Suppressor macrophage treated with lipopolysaccharide for 4 hours (primary cell): ENCODE data around the gene RSBN1L.

Source experiments
- DNase-seq: peaks from one replicate; pipeline ENCODE4 v3.0.0-alpha.2; 2020

Gene RSBN1L

GRCh38 chr7:77734659-77735421 is 38.6 kb downstream of the RSBN1L start:
- no peak for DNase-seq

DNA sequence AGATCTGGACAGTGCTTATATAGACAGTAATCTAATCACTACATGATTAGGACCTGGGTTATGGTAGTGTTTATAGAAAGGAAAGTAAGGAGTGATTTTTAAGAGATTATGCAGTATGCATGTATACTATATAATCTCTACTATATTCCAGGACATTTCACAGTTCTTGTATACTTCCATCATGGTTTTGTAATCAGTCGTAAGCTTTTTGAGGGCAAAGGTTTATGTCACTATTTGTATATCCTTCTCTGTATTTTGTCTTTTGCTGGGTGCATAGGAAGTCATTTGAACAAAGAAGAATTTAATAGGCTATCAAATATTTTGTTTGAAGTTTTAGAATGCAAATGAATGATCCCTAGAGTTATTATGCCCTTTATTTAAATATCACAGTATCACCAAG is 39.2 kb downstream of the RSBN1L start:
- DNase-seq = no peak

GRCh38 chr7:77736991-77737390 is 40.7 kb downstream of the RSBN1L start:
- DNase-seq = no peak

DNA sequence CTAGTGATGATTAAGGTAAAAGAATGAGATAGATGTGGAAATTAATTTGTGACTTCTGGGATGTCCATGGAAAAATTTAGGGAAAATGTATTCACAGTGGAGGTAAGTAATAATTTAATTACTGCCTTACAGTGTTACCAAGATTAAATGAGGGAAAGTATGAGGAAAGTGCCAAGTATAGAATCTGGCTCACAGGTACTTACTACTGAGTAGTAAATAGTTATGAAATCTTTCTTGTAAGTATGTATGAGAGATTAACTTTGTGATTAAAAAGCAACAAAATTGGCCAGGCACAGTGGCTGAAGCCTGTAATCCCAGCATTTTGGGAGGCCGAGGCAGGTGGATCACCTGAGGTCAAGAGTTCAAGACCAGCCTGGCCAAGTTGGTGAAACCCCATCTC is 42.1 kb downstream of the RSBN1L start:
- no peak for DNase-seq

DNA sequence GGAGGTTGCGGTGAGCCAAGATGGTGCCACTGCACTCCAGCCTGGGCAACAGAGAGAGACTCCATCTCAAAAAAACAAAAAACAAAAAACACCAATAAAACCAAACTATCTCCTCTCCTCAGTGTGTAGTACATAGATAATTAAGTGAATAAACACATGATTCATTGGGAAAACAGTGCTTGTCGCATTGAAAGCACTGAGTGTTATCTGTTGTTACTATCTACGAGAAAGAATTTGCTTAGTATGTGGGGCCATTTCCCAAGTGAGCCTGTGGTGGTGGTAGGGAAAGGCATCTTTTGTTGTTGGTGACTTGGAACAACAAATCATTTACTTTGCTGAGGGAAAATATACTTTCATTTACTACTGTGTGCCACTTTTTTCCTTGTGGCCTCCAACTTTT is 42.6 kb downstream of the RSBN1L start:
- DNase-seq = no peak

DNA sequence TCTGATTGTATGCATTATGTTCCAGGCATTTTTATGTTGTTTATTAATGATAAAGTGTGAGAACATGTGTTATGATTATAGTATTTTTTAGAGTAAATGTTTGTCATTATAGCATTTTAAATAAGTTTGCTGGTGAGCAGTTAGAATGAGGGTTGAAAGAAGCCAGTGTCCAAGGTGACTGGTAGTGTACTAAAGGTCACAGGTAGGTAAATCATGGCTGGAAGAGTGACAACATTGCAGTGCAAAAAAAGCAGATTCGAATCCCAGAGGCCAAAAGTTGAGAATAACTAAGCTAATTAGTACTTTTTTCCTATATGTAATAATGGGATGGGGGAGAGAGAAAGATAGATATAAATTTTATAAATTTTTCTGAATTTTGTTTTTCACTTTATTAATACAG is 44.0 kb downstream of the RSBN1L start:
- DNase-seq = no peak

- no peak for DNase-seq
Measured at GRCh38 chr7:77743518-77743917, 47.3 kb downstream of the RSBN1L start.

DNA sequence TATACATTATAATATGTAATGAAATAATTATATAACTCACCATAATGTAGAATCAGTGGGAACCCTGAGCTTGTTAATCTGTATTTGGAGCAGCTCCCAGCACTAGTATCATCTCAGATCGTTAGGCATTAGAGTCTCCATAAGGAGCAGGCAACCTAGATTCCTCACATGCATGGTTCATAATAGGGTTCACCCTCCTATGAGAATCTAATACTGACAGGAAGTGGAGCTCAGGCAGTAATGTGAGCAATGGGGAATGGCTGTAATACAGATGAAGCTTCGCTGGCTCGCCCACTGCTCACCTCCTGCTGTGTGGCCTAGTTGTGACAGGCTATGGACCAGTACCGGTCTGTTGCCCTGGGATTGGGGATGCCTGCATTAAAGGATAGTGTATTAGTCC is 49.5 kb downstream of the RSBN1L start:
- no peak for DNase-seq

DNA sequence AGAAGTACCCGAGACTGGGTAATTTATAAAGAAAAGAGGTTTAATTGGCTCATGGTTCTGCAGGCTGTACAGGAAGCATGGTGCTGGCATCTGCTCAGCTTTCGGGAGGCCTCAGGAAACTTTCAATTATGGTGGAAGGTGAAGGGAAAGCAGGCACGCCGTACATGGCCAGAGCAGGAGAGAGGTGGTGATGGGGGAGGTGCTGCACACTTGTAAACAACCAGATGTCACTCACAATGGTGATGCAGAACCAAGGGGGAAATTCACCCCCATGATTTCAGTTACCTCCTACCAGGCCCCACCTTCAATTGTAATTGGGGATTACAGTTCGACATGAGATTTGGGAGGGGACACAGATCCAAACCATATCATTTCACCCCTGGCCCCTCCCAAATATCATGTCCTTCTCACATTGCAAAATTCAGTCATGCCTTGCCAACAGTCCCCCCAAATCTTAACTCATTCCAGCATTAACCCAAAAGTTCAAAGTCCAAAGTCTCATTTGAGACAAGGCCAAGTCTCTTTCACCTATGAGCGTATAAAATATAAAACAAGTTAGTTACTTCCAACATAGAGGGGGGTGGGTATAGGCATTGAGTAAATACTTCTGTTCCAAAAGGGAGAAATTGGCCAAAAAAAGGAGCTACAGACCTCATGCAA is 50.0 kb downstream of the RSBN1L start:
- no peak for DNase-seq

GRCh38 chr7:77746824-77747165 is 50.5 kb downstream of the RSBN1L start:
- DNase-seq = no peak

- no peak for DNase-seq
Measured at GRCh38 chr7:77747178-77747577, 50.9 kb downstream of the RSBN1L start.

- no peak for DNase-seq
Measured at GRCh38 chr7:77747718-77748117, 51.5 kb downstream of the RSBN1L start.

DNA sequence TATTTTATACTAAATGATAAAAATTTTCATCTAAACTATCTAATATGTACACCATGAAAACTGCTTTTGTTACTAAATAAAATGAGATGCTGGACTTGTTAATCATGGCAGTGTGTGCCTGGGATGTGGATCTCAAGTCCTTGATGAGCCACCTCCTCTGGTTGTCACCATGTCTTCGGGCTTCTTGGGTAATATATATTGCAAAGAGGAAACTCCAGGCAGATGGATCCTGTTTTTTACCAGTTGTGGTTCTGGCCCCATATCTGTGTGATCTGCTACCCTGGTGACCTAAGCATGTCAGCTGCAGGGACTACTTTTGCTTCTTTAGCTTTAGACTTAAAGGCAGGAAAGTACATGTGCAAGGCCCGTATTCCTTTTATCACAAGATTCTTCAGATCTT is 55.8 kb downstream of the RSBN1L start:
- DNase-seq = peak; percentile 86

DNA sequence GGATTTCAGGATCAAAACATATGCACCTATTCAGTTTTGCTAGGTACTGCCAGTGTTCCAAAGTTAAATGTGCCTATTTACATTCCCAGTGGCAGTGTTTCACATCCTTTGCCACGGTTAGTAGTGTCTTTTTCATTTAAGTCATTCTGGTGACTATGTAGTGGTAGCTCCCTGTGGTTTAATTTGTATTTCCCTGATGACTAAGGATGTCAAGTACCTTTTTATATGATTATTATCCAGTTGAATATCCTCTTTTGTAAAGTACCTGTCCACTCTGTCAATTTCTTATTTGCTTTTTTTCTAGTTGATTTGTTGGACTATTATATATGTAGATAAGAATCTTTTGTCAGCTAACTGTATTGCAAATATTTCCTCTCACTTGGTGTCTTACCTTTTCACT is 56.9 kb downstream of the RSBN1L start:
- DNase-seq = no peak

- DNase-seq = no peak
Measured at GRCh38 chr7:77757589-77757988, 61.3 kb downstream of the RSBN1L start.

DNA sequence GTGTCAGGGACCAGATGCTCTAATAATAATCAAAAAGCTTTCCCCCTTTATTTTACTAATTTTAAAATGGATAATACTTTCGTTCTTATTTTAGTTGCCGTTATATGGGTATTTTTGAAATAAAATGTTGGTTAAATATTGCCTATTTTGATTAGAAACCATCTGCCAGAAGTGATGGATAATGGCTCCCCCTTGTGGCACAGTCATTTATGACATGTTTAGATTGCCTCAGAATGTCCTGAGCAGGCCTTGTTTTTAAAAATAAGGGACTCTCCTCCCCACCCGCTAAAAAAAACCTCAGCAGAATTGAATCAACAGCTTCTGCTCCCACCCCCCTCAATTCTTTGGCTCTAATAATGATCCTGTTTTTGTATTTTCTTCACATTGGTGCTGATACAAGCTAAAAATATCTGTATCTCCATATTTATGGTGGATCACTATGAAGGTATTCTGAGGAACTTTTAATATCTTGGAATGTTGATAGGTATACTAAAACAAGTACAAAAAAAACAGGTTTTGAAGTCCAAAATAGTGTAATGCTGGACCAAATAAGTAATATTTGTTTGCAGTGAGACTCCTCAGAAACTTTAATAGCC is 63.1 kb downstream of the RSBN1L start:
- DNase-seq = peak; percentile 84

- no peak for DNase-seq
Measured at GRCh38 chr7:77760809-77761453, 64.7 kb downstream of the RSBN1L start.

DNA sequence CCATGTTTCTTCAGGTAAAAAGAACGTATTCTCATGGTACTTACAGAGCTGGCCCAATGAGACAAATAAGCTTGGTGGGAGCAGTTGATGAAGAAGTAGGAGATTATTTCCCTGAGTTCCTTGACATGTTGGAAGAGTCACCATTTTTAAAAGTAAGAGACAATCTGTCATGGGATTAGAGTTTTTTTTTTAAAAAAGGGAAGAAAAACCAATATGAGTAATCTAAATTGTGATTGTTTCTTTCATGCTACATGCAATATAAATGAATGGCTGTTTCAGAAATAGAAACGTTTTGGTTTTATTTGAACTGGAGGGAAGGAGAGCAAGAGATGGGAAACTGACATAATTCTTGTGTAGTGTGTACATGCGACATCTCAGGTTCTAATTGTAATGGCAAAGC is 69.2 kb downstream of the RSBN1L start:
- peak; percentile 54 for DNase-seq

DNA sequence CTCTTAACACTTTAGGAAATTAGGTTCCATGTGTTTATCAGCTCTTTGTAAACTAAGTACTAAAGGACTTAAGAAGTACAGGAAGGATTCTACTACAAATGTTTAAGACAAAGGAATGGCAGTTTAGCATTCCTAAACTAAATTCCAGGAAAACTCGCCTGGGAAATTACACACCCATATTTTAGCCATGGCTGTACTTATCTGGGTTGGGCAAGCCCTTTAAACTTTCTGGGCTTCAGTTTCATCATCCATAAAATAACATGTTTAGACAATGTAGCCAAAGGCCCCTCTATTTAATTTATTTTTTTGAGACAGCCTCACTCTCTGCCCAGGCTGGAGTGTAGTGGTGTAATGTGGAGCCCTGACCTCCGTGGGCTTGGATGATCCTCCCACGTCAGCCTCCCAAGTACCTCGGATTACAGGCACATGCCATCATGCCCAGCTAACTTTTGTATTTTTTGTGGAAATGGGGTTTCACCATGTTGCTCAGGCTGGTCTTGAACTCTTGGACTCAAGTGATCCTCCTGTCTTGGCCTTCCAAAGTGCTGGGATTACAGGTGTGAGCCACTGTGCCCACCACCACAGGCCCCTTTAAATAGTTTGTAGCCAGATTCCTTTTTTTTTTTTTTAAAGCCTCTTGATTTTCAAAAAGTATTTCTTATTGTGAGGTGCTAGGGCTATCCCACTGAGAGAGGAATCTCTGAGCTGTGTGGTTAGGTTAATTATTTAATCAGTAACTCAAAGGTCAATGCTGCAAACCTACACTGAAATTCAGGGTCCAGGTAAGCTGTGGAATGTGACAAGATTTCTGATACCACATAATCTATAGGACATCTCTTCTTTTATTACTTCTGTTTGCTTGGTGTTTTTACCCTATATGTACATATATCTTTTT is 69.9 kb downstream of the RSBN1L start:
- no peak for DNase-seq

DNA sequence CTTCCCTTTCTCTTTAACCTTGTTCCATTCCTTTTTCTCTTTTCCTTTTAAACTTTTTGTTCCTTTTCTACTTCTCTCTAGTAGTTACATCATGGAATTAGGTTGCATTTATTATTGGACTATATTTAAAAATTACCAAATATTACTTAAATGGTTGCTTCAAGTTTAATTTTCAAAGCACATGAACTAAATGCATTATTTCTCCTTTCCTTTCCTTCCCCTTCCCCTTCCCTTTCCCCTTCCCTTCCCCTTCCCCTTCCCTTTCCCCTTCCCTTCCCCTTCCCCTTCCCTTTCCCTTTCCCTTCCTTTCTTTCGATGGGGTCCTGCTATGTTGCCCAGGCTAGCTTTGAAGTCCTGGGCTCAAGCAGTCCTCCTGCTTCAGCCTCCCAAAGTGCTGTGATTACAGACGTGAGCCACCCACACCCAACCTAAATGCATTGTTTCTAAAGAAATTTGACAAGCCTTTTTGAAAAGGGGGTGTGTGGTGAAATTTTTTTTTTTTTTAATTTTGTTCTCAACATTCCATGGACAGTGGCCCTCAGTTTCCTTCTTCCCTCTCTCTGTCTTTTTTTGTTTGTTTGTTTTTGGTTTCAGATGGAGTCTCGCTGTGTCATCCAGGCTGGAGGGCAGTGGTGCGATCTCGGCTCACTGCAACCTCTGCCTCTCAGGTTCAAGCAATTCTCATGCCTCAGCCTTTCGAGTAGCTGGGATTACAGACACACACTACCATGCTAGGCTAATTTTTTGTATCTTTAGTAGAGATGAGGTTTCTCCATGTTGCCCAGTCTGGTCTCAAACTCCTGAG is 70.7 kb downstream of the RSBN1L start:
- DNase-seq = no peak

GRCh38 chr7:77770316-77770715 is 74.1 kb downstream of the RSBN1L start:
- no peak for DNase-seq

GRCh38 chr7:77771901-77772300 is 75.6 kb downstream of the RSBN1L start:
- DNase-seq = no peak
